Measurements from ENCODE around the gene FNDC3A. TPM values are rescaled to one million over a fixed set of nuclear protein-coding genes. Genes with fewer than 3 reads are reported as not detected.
A peak's percentile ranks its signal among the peaks of the same experiment; 100 is the strongest.

FNDC3A gene
- total RNA-seq, 3 donors from 2014 or later (not counting 1 experiment from before 2014, with no cell fraction given): 38.3 to 46.0 (median 41.5) TPM

DNA sequence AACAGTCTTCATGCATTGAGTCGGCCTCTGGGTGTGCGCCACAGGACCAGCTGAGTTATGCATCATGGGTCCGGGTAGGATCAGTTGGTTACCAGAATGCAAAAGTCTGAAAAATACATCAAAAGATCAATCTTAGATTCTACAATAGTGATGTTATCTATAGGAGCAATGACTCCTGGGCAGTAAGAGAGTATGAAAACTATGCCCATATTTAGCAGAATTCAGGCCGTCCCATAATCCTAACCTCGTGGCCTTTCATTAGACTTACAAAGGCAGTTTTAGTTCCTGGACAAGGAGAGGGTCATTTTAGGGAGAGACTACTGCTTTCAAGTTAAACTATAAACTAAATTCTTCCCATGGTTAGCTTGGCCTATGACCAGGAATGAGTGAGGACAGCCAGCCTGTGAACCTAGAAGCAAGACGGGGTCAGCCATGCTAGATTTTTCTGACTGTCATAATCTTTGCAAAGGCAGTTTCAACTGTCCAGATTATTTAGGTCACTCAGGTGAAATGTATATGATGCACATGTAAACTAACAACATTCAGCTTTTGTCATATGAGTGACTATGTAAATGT is 260.2 kb downstream of the FNDC3A start:
- 93% methylated on average over 5 of the region's 6 CpGs for WGBS (ENCODE audit: insufficient coverage)
- no peak overlapping the region for H3K4me3 ChIP-seq (ENCODE audit: low read length)
- H3K27ac ChIP-seq (ENCODE audit: low read length): no peak overlapping the region
- H3K4me1 ChIP-seq (ENCODE audit: control insufficient read depth, insufficient read depth, low read length): no peaks in the 10 kb centered on the region
- DNase-seq (no peak), ATAC-seq (no peak)
- no peaks in the 10 kb centered on the region for H3K9me3 ChIP-seq (ENCODE audit: control insufficient read depth, insufficient read depth, low read length)
- no peaks in the 10 kb centered on the region for H3K36me3 ChIP-seq (ENCODE audit: control insufficient read depth, insufficient read depth, low read length)
- no peaks in the 10 kb centered on the region for H3K27me3 ChIP-seq (ENCODE audit: control insufficient read depth, insufficient read depth, low read length)
- intact Hi-C loops (cut with micrococcal nuclease): no loop called here
- peaks cover 0 to 4% of the 10 kb centered on the region in 2 donors for H3K27me3 Mint-ChIP-seq (ENCODE audit: low read depth in 2 of 2)
- H3K4me3 Mint-ChIP-seq: no peak overlapping the region
- H3K36me3 Mint-ChIP-seq: no peaks in the 10 kb centered on the region
- H3K9me3 Mint-ChIP-seq: no peaks in the 10 kb centered on the region
- no peaks in the 10 kb centered on the region for H3K4me1 Mint-ChIP-seq
- no peak overlapping the region for H3K27ac Mint-ChIP-seq
- TF ChIP-seq, protein P1, sequence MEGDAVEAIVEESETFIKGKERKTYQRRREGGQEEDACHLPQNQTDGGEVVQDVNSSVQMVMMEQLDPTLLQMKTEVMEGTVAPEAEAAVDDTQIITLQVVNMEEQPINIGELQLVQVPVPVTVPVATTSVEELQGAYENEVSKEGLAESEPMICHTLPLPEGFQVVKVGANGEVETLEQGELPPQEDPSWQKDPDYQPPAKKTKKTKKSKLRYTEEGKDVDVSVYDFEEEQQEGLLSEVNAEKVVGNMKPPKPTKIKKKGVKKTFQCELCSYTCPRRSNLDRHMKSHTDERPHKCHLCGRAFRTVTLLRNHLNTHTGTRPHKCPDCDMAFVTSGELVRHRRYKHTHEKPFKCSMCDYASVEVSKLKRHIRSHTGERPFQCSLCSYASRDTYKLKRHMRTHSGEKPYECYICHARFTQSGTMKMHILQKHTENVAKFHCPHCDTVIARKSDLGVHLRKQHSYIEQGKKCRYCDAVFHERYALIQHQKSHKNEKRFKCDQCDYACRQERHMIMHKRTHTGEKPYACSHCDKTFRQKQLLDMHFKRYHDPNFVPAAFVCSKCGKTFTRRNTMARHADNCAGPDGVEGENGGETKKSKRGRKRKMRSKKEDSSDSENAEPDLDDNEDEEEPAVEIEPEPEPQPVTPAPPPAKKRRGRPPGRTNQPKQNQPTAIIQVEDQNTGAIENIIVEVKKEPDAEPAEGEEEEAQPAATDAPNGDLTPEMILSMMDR (IDR thresholded peaks at IDR 0.05): no peak

DNA sequence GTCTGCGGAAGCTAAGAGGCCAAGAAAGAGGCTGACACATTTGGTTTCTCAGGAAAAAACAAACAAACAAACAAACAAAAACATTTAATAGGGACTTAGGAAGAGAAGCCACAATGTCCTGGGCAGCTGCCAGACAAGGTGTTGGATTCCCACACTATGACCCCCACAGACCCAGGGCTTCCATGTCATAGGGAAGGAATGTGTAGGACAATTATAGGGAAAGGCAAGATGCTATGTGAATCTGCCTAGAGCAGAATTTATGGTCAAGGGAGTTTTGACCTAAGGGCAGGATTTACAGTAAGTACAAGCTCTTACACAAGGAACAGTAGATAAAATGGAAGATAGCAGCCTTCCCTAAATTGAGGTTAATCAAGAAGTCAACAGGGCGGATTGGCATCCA is 262.9 kb downstream of the FNDC3A start:
- Mint-ChIP-seq H3K36me3 (no peaks in the 10 kb centered on the region), H3K4me3 (no peak overlapping the region), H3K9me3 (no peaks in the 10 kb centered on the region), H3K4me1 (no peaks in the 10 kb centered on the region), H3K27ac (no peak overlapping the region), H3K27me3 (ENCODE audit: low read depth in 2 of 2) (peaks cover 0 to 7% of the 10 kb centered on the region in 2 donors)
- intact Hi-C loops (cut with micrococcal nuclease): no loop called here
- no peaks in the 10 kb centered on the region for H3K27me3 ChIP-seq (ENCODE audit: control insufficient read depth, insufficient read depth, low read length)
- TF ChIP-seq, protein P1 (IDR thresholded peaks at IDR 0.05): no peak
- no peaks in the 10 kb centered on the region for H3K9me3 ChIP-seq (ENCODE audit: control insufficient read depth, insufficient read depth, low read length)
- H3K4me1 ChIP-seq (ENCODE audit: control insufficient read depth, insufficient read depth, low read length): no peaks in the 10 kb centered on the region
- ATAC-seq: no peak
- H3K4me3 ChIP-seq (ENCODE audit: low read length): no peak overlapping the region
- no peak overlapping the region for H3K27ac ChIP-seq (ENCODE audit: low read length)
- DNase-seq: no peak
- no peaks in the 10 kb centered on the region for H3K36me3 ChIP-seq (ENCODE audit: control insufficient read depth, insufficient read depth, low read length)
- WGBS (ENCODE audit: insufficient coverage): 77% methylated on average over 2 of the region's 2 CpGs

DNA sequence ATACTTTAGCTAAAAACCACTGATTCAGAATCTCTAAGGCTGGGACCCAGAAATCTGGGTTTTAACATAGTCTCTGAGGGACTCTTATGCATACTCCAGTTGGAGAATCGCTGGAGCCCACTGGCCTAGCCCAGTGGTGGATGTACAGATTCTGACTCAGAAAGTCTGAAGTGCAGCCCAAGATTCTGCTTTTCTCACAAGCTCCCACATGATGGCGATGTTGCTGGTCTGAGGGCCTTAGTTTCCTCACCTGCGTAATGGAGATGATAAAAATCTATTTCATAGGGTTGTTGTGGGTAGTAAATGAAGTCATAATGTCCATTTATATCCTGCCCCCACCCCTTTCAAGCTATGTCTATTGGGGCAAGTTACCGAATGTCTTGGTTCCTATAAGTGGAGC is 264.3 kb downstream of the FNDC3A start:
- Mint-ChIP-seq H3K27ac (no peak overlapping the region), H3K27me3 (ENCODE audit: low read depth in 2 of 2) (peaks cover 0 to 10% of the 10 kb centered on the region in 2 donors), H3K36me3 (no peaks in the 10 kb centered on the region), H3K4me1 (no peaks in the 10 kb centered on the region), H3K4me3 (no peak overlapping the region), H3K9me3 (no peaks in the 10 kb centered on the region)
- TF ChIP-seq, protein P1 (IDR thresholded peaks at IDR 0.05): peak; percentile 37
- H3K4me1 ChIP-seq (ENCODE audit: control insufficient read depth, insufficient read depth, low read length): no peaks in the 10 kb centered on the region
- no peaks in the 10 kb centered on the region for H3K9me3 ChIP-seq (ENCODE audit: control insufficient read depth, insufficient read depth, low read length)
- peak in 1 of 2 donors; percentile 69 for DNase-seq
- no peaks in the 10 kb centered on the region for H3K27me3 ChIP-seq (ENCODE audit: control insufficient read depth, insufficient read depth, low read length)
- ATAC-seq: peak; percentile 69 to 91 (median 78)
- 40% methylated on average over 2 of the region's 4 CpGs for WGBS (ENCODE audit: insufficient coverage)
- no peaks in the 10 kb centered on the region for H3K36me3 ChIP-seq (ENCODE audit: control insufficient read depth, insufficient read depth, low read length)
- H3K27ac ChIP-seq (ENCODE audit: low read length): no peak overlapping the region
- no peak overlapping the region for H3K4me3 ChIP-seq (ENCODE audit: low read length)
- intact Hi-C loops (cut with micrococcal nuclease): loop anchor here (1.0 kb wide), 1 partner anchor 41 kb away; no protein-coding TSS in a partner anchor

DNA sequence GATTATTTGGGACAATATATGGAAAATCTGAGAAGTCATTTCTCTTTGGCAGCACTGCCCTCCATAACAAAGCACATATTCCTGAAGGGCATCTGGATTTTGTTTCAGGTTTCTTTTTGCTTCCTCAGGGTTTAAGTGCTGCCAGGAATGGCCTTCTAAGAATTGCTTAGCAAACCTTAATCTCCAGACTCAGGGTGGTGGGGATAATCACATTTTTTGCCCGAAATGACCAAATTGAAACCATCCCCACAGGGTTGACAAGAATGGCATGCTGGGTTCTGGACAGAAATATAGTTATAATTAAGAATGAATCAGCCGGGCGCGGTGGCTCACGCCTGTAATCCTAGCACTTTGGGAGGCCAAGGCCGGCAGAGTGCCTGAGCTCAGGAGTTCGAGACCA is 265.6 kb downstream of the FNDC3A start:
- Histone ChIP-seq H3K36me3 (ENCODE audit: control insufficient read depth, insufficient read depth, low read length) (no peaks in the 10 kb centered on the region), H3K27me3 (ENCODE audit: control insufficient read depth, insufficient read depth, low read length) (no peaks in the 10 kb centered on the region), H3K4me1 (ENCODE audit: control insufficient read depth, insufficient read depth, low read length) (no peaks in the 10 kb centered on the region), H3K4me3 (ENCODE audit: low read length) (no peak overlapping the region), H3K27ac (ENCODE audit: low read length) (no peak overlapping the region), H3K9me3 (ENCODE audit: control insufficient read depth, insufficient read depth, low read length) (no peaks in the 10 kb centered on the region)
- TF ChIP-seq, protein P1 (IDR thresholded peaks at IDR 0.05): no peak
- Mint-ChIP-seq H3K4me3 (no peak overlapping the region), H3K9me3 (no peaks in the 10 kb centered on the region), H3K27ac (no peak overlapping the region), H3K36me3 (no peaks in the 10 kb centered on the region), H3K4me1 (no peaks in the 10 kb centered on the region), H3K27me3 (ENCODE audit: low read depth in 2 of 2) (peaks cover 0 to 10% of the 10 kb centered on the region in 2 donors)
- ATAC-seq (no peak), DNase-seq (no peak)
- WGBS (ENCODE audit: insufficient coverage): 96% methylated on average over 7 of the region's 7 CpGs
- intact Hi-C loops (cut with micrococcal nuclease): no loop called here

All from natural killer cell (primary cell).